HG02981 (cell line): ENCODE results near the gene CAMK2A.

Experiments
- ATAC-seq: cut with Tn5 transposase; IDR thresholded peaks from one replicate; pipeline ENCODE4 v1.9.1; 2021; ENCODE audit warnings: mild to moderate bottlenecking, moderate library complexity; ENCODE audit not compliant: unreplicated experiment

The CAMK2A gene

GRCh38 chr5:150189728-150190502, 99.7 kb downstream of the CAMK2A start, which contains the start of gene SLC6A7:
Gene SLC6A7, plus strand, starts transcription at chr5:150190062. Its CDS starts 266 bp downstream, at chr5:150190328.
- no peak for ATAC-seq

DNA sequence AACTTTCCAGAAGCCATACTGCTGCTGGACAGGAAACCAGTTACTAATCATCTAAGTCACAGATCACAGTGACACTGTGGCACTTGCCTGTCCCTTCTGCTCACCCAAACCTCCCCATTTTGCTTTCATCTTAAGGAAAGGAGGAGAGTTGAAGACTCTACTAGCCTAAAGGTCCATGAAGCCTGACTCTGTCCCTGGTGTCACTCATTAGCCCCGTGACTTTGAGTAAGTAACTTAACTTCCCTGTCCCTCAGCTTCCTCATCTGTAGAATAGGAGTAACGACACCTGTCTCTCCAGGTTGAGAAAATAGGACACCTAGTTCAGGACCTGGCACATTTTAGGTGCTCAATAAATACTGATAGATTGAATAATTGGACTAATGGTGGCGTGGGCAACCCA, 100.2 kb downstream of the CAMK2A start:
- no peak for ATAC-seq

DNA sequence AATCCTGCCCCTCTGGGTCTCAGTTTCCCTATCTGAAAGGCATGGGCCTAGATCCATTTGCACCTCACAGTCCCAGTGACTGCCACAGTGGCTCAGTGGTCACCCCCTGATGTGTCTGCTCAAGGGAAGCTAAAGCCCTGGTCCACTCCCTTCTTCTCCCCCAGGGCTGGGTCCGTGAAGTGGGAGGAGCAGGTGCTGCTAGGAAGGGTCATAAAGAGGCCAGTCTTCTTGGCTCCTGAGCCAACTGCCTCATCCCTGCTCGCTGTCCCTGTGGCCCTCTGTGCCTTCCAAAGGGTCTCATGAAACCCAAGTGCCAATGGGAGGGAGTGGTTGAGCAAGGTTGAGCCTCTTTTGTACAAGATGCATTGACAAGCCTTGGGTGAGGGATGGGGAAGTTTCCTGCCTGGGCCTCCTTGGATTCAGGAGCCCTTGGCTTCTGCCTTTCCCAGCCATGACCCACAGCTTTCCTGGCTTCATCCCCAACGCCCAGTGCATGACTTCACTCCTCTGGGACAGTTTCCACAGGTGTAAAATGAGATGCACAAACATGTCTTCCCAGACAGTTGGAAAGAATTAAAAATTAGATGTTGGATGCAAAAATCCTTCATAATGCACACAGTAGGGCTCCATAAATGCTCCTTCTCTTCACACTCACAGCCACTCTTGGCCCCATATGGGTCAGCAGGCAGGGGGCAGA, 101.3 kb downstream of the CAMK2A start:
- ATAC-seq, result no peak

DNA sequence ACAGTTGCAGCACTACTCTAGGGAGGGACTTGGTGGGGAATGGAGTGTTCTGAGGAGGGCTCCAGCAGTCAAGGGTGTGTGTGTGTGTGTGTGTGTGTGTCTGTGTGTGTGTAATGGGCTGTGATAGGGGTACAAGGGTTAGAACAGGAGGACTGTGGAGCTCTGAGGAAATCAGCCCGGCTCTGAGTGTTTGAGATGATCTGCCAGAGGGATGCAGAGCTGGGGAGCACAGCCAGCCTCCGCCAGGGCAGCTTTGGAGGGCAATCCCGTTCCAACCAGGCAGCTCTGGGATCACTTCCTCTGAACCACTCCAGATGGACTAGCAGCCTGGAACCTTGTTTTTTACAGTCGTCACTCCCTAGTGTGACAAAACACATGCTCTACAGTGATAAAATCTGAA, 102.7 kb downstream of the CAMK2A start:
- ATAC-seq, result no peak

DNA sequence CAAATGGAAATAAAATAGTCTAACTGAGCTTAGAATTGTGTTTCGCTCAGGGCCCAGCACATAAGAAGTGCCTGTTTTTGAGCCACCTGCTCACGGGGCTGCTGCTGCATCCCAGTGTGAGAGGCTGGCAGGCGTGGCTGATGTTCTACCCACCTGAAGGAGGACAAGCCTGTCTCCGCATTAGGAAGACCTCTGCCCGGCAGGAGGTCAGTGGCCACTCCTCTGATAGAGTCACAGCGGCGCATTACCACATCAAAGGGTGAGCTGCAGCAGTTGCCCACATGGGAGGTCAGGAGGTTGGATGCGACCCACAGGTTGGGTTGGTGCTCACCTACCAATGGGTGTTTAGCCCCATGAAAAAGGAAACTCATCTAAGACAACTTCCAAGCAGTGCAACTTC, 103.4 kb downstream of the CAMK2A start:
- no peak for ATAC-seq

- ATAC-seq, result no peak
These were observed 104.3 kb downstream of the CAMK2A start for GRCh38 chr5:150184990-150185912.

- ATAC-seq, result no peak
These were observed 105.6 kb downstream of the CAMK2A start for GRCh38 chr5:150184006-150184405.

- no peak for ATAC-seq
These were observed 106.1 kb downstream of the CAMK2A start for GRCh38 chr5:150183436-150183835.

DNA sequence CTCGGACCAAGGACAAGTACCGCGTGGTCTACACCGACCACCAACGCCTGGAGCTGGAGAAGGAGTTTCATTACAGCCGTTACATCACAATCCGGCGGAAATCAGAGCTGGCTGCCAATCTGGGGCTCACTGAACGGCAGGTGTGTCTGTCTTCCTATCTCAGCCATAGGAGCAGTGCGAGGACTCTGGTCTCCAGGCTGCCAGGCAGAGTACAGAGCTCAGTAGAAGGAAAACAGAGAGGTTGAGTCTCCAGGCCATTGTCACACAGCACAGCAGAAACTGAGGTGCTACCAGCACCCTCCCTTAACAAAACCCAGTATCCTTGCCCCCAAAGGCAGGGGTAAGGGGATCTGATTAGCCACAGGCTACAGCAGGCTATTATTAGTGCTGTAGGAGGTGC, 106.8 kb downstream of the CAMK2A start:
- ATAC-seq, result no peak

DNA sequence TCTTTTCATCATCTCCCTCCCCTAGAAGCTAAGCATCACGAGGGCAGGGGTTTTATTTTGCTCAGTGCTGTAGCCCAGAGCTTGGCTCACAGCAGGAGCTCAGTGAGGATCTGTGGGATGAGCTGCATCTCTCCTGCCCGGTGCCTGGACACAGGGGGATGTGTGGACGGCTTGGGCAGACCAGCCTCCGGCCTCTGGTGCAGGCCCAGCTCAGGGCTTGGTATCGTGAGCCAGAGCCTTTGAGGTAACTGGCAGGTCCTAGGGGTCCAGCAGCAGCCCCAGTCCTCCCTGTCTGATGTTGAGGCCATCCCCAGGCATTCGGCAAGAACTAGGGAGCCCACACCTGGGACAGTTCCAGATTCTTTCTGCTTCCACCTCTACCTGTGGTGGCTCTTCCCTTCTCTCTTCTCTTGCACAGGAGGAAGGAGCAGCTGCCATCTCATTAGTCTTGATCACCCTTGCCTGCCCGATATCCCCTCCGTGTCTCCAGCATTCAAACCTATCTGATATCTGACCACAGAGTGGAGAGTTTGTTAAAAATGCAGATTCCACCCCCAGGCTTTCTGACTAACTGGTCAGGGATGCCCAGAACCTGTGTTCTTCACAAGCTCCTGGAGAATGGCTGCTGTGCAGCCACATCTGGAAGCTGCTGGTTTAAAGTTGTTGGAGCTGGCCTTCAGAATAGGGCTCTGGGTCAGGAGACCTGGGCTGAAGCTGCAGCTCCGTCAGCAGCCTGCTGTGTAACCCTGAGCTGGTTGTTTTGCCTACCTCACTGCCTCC, 107.6 kb downstream of the CAMK2A start:
- ATAC-seq, result no peak

DNA sequence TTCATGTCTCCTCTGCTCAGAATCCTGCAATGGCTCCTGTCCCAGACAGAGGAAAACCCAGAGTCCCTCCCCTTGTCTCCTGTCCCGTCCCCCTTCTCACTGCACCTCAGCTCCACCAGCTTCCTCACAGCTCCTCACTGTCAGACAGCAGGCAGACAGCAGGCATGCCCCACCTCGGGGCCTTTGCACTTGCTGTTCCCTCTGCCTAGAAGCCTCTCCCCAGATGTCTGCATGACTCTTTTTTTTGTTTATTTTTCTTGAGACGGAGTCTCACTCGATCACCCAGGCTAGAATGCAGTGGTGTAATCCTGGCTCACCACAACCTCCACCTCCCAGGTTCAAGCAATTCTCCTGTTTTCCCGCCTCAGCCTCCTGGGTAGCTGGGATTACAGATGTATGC, 108.5 kb downstream of the CAMK2A start:
- no peak for ATAC-seq

DNA sequence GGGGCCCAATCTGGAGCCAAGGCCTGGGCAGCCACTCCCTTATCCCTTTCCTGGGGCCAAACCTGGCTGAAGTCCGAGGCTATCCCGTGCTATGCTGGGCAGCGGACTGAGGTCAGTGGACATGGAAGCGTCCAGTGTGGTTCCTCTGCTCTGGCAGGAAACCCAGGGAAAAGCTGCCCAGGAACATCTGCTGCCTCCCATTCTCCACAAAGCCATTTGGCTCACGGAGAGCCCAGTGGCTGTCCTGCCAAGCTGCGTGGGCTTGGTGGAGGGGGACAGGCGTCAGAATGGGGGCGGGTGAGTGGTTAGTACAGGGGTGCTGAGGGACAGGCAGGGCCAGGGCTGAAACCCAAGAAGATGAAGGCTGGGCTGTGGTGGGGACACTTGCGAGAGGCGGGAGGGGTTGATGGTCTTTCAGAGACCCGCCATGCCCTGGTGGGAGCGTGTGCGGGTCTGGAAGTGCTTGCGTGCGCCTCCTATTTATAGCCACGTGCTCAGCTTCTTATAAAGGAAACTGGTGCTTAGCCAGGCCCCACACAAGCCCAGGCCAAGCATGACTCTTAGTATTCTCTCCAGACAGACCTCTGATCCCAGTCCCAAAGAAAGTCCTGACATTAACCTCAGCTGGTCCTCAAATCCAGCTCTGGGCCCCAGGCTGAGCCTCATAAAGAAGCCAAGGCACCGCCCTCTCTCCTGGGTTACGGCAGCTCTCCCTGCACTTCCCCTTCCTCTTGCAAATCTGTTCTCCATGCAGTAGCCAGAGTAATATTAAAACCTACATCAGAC, 109.1 kb downstream of the CAMK2A start:
- no peak for ATAC-seq

GRCh38 chr5:150179019-150179620, 110.5 kb downstream of the CAMK2A start:
- ATAC-seq, result no peak

GRCh38 chr5:150178262-150178661, 111.3 kb downstream of the CAMK2A start:
- peak; percentile 61 for ATAC-seq

- ATAC-seq, result no peak
These were observed 111.9 kb downstream of the CAMK2A start for GRCh38 chr5:150177721-150178120.

DNA sequence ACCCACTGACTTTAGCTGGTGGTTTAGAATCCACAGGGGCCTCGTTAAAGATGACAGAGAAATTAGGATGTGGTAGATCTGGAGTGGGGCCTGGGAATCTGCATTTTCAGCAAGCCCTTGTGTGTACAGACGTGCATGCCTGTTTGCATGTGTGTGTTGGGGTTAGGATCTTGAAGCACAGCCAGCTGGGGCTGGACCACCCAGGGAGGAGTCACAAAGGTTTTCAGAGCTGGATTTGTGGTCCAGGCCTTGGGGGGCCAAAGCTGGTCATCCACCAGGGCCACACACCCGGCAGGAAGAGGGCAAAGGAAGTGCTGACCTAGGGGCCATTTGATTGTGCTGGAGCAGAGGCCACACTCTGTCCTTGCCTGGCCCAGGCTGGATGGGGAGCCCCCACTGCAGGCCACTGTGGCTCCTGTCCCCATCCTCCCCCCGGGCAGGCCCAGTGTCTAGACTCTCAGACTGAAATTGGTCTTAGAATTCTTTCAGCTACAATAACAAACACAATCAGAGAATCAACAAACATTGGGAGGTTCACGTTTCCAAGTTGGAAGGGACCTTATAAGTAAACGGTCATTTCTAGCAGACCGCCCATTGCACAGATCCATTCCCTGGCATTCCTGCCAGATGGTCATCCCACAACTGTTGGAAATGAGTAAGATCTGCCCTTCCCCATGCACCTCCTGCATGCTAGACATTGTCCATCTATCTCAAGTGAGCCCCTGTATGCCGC, 112.7 kb downstream of the CAMK2A start:
- ATAC-seq, result no peak

DNA sequence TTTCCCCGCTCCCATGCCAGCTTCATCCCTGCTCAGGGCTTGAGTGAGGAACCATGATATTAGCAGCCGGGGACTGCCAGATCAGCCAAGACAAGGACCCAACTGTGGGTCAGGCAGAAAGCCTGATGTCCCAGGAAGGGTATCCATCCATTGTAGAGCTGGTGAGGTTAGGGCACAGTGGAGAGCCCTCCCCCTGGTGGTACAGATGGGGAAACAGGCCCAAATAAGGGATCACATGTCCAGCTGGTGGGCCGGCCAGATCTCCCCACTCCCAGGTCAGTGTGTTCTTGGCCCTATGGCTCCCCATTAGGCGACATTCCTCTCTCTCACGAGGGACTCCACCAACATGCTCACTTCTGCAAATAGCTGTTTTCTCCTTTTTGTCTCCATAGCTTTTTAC, 114.0 kb downstream of the CAMK2A start:
- no peak for ATAC-seq

DNA sequence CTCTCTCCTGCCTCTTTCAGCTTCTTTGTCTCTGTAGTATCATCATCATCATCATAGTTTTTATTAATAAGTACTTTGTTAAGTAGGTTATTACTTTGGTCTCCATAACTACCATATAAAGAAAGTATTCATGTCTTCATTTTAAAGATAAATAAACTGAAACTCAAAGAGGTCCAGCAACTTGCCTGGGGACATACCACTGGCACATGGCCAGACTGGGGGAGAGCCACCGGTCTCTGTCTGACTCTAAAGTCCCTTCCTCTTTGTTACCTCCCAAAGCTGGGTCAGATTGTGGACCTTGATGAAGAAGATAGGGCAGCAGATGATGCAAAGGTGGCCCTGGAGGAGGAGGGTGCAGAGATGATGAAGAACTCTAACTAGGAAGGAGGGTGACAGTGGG, 114.5 kb downstream of the CAMK2A start:
- no peak for ATAC-seq

DNA sequence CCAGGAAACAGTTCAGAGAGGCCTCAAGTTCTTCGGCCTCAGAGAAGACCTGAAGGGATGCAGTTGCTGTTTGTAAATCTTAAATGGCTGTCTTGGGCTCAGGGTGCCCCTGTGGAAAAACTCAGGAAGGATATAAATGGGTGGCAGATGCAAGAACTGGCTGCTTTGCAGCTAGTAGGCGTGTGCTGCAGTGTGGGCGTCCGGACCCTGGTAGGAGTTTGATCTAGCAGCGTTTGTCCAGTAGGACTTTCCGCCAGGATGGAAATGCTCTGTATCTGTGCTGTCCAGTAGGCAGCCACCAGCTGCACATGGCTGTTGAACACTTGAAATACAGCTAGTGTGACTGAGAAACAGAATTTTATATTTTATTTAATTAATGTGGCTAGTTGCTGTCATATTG, 115.3 kb downstream of the CAMK2A start:
- ATAC-seq, result no peak
